Lower leg skin (tissue), 3 donors: Measurements from ENCODE around the gene PODNL1.

Experiments used
- CTCF ChIP-seq, 3 donors: fragments of 450-650 bp; IDR thresholded peaks; one replicate each; pipeline ENCODE4 v1.5.1; 2016; ENCODE audit warnings: antibody characterized with exemption in 3 of 3, mild to moderate bottlenecking in 3 of 3, moderate library complexity in 2 of 3
- POLR2A ChIP-seq, 2 donors: fragments of 450-650 bp; IDR thresholded peaks; one replicate each; pipeline ENCODE4 v1.6.1; 2016 to 2017; ENCODE audit warnings: antibody characterized with exemption in 2 of 2, mild to moderate bottlenecking in 1 of 2, moderate library complexity in 1 of 2

- TF ChIP-seq CTCF (IDR thresholded peaks at IDR 0.05) (no peak), POLR2A (IDR thresholded peaks at IDR 0.05) (no peak)
These were observed 39.6 kb upstream of the PODNL1 start for GRCh38 chr19:13977803-13978202.
